GM10266 (cell line): ENCODE measurements around the gene ACADSB.

Experiments used
- DNase-seq: peaks from one replicate; pipeline ENCODE4 v3.0.0; 2012; ENCODE audit errors: extremely low spot score
- TF ChIP-seq, protein P1 (sequence below): IDR thresholded peaks from 2 replicates; pipeline ENCODE4 v1.5.1; 2012; ENCODE audit warnings: mild to moderate bottlenecking, low read depth; ENCODE audit not compliant: control insufficient read depth, insufficient read depth; ENCODE audit errors: missing control alignments

The ACADSB gene

DNA sequence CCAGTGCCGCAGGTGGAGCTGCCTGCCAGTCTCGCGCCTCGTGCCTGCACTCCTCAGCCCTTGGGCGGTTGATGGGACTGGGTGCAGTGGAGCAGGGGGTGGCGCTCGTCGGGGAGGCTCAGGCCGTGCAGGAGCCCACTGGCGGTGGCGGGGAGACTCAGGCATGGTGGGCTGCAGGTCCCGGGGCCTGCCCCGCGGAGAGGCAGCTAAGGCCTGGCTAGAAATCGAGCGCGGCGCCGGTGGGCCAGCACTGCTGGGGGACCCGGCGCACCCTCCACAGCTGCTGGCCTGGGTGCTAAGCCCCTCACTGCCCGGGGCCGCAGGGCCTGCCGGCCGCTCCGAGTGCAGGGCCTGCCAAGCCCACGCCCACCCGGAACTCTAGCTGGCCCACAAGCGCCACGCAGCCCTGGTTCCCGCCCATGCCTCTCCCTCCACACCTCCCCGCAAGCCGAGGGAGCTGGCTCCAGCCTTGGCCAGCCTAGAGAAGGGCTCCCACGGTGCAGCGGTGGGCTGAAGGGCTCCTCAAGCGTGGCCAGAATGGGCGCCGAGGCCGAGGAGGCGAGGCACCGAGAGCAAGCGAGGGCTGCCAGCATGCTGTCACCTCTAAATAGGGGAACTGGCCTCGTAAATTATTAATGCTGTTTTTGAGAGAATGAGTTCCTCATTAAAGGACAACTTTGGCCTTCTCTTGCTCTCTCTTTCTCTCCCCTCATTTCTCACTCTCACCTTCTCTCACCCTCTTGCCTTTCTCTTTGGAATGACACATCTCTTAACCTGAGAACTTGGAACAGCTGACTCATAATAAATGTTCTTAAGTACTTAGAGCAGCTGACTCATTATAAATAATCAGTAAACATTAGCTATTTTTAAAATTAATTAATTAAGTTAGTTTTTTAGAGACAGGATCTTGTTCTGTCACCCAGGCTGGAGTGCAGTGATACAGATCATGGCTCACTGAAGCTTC, 4.9 kb downstream of the ACADSB start:
- DNase-seq: no peak
- TF ChIP-seq, protein P1, sequence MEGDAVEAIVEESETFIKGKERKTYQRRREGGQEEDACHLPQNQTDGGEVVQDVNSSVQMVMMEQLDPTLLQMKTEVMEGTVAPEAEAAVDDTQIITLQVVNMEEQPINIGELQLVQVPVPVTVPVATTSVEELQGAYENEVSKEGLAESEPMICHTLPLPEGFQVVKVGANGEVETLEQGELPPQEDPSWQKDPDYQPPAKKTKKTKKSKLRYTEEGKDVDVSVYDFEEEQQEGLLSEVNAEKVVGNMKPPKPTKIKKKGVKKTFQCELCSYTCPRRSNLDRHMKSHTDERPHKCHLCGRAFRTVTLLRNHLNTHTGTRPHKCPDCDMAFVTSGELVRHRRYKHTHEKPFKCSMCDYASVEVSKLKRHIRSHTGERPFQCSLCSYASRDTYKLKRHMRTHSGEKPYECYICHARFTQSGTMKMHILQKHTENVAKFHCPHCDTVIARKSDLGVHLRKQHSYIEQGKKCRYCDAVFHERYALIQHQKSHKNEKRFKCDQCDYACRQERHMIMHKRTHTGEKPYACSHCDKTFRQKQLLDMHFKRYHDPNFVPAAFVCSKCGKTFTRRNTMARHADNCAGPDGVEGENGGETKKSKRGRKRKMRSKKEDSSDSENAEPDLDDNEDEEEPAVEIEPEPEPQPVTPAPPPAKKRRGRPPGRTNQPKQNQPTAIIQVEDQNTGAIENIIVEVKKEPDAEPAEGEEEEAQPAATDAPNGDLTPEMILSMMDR: no peak

DNA sequence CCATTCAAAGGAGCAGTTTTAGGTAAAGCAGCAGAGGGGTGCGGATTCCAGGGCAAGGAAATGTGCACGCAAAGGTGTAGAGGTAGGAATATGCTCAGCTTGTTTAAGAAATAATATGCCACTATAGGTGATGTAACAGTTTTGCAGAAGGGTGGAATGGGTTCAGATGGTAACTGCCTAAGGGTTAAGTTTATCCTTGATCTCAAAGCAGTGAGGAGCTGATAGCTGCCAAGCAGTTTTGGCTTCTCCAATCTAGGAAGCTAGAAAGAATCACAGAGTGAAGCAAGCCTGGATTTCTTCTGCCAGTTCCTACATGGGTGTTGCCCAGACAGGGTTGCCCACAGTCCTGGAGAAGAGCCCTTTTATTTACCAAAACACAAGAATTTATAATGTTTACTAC, 6.0 kb downstream of the ACADSB start:
- TF ChIP-seq, protein P1: no peak
- DNase-seq: no peak

DNA sequence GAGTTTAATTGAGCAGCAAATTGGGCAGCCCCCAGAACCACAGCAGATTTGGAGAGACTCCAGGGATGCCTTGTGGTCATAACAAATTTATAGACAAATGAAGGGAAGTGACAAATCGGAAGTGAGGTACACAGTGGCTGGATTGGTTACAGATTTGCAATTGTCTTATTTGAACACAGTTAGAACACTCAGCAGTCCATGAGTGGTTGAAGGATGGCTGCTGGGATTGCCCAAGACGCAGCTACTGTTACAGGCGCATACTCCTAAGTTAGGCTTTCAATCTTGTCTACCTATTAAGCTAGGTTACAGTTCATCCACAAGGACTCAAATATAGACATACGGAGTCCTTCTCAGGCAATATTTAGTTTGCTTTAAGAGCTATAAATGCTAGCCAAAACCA, 7.4 kb downstream of the ACADSB start:
- TF ChIP-seq, protein P1: no peak
- DNase-seq: no peak

DNA sequence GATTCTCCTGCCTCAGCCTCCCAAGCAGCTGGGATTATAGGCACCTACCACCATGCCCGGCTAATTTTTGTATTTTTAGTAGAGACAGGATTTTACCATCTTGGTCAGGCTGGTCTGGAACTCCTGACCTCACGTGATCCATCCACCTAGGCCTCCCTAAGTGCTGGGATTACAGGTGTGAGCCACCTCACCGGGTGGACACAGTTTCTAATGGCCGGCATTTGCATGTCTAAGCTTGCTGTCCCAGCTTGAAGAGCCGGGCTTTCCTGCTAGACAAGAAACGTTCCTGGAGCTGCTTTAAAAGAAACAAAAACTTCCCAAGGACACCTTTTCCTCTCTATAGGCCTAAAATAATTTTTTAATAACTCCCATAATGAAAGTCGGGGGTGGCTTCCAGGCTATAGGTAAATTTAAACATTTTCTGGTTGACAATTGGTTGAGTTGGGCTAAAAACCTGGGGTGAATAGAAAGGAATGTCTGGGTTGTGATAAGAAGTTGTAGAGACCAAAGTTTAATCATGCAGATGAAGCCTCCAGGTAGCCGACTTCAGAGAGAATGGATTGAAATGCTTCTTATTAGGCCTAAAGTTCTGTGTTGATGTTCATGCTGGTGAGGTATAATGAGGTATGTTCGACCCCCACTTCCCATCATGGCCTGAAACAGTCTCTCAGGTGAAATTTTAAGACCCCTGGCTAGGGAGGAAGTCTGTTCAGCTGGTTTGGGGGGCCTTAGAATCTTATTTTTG, 8.8 kb downstream of the ACADSB start:
- TF ChIP-seq, protein P1: no peak
- DNase-seq: no peak

DNA sequence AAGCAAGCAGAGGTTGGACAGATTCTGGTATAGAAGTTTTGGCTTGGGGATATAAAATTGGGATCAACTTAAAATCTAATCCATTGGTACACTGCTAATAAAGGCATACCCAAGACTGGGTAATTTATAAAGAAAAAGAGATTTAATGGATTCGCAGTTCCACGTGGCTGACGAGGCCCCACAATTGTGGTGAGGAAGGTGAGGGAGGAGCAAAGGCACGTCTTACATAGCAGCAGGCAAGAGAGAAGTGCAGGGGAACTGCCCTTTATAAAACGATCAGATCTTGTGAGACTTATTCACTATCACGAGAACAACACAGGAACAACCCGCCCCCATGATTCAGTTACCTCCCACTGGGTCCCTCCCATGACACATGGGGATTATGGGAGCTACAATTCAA, 9.7 kb downstream of the ACADSB start:
- TF ChIP-seq, protein P1: no peak
- DNase-seq: no peak

DNA sequence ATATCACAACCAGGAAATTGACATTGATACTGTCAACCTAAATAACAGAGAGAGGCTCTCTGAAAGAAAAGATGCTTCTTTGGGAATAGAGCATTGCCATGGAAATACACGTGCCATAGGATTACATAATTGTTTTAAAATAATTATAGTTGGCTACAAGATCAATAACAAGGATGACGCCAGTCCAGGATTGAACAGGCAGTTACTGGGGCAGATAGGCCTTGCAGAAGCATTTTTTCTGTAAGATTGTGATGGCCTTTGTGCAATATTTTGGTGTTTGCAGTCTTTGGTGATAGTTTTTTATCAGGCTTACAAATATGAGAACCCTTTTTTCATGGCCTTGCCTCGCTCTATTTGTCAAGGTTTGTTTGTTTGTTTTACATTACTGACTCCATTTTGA, 10.5 kb downstream of the ACADSB start:
- TF ChIP-seq, protein P1: no peak
- DNase-seq: no peak
